ENCODE measurements around the gene ADCY2.

Gene ADCY2

GRCh38 chr5:7875151-7875550, 479.2 kb downstream of the ADCY2 start:
- TF ChIP-seq CTCF (IDR thresholded peaks at IDR 0.05; ENCODE audit: insufficient read depth, low read depth, low read length, missing control alignments), result no peak
- no peak for DNase-seq (ENCODE audit: low read depth)
- no peak overlapping the region for H3K4me3 ChIP-seq (ENCODE audit: low read length)

DNA sequence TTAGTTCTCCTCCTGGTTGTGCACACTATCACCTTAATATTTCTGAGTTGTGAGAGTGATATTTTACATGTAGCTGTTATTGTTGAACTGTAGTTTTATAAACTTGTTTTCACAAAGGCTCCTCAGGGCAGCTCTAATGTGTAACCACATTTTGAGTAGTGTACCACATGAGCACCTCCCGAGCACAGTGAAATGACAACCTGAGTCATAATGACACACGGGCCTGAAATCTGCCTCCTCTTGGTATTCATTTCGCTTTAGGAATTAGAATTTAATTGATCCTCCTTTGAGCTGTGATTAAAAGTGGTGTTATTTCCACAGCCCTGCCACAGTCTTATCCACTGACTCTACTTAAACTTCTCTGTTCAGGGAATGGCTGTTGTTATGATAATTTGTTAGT, 480.9 kb downstream of the ADCY2 start:
- peak; percentile 76 for DNase-seq (ENCODE audit: low read depth)
- TF ChIP-seq CTCF (IDR thresholded peaks at IDR 0.05; ENCODE audit: insufficient read depth, low read depth, low read length, missing control alignments), result no peak
- no peak overlapping the region for H3K4me3 ChIP-seq (ENCODE audit: low read length)

DNA sequence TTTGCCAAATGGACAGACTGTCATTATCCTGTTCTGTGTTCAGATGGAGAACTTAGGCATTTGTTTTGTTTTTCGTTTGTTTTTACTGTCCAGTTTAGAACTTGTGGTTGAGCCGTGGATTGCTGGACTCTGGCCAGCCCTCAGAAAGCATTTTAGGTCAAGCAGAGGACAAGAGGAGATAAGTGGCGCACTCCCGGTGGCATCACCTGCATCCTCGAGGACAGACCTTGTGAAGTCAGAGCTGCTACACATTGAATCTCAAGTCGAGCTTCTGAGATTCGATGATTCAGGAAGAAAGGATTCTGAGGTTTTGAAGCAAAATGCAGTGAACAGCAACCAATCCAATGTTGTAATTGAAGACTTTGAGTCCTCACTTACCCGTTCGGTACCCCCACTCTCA, 481.9 kb downstream of the ADCY2 start:
- no peak for TF ChIP-seq CTCF (IDR thresholded peaks at IDR 0.05; ENCODE audit: insufficient read depth, low read depth, low read length, missing control alignments)
- H3K4me3 ChIP-seq (ENCODE audit: low read length), result no peak overlapping the region
- no peak for DNase-seq (ENCODE audit: low read depth)

DNA sequence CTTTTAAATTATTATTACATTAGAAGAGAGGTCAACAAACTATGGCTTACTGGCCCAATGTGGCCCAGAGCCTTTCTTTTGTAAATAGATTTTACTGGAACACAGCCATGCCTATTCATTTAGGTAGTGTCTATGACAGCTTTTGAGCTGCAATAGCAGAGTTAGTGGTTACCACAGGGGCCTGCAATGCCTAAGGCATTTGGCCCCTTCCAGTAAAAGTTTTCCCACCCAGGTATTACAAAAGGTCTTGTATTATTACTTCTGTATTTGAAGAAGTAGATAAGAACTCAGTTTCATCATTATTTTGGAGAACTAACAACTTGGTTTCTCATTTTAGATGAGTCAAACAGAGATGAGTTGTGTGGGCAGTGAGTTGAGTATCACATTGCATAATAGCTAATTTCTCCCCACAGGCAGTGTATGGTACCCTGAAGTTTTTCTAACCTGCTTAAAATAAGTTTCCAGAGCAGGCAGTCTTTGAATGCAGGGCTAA, 482.5 kb downstream of the ADCY2 start:
- TF ChIP-seq CTCF (IDR thresholded peaks at IDR 0.05; ENCODE audit: insufficient read depth, low read depth, low read length, missing control alignments), result no peak

More for the DNA sequence above, 482.5 kb downstream of the ADCY2 start:
- no peak overlapping the region for H3K4me3 ChIP-seq (ENCODE audit: low read length)
- DNase-seq (ENCODE audit: low read depth), result peak; percentile 75

Measured in epithelial cell of esophagus (primary cell).